Esophagus muscularis mucosa (tissue), 4 donors: Measurements from ENCODE around the gene WDR20. TPM values are rescaled to one million over a fixed set of nuclear protein-coding genes. Genes with fewer than 3 reads are reported as not detected.

Experiments used
- DNase-seq: peaks from one replicate; pipeline ENCODE4 v3.0.0-alpha.2; 2017; ENCODE audit errors: extremely low spot score
- H3K27ac ChIP-seq, 4 donors: fragments of 200-600 bp; sonication (generic); replicated peaks in 1 of 4; 1 replicate in 3 of 4; 2 replicates in 1 of 4; pipeline ENCODE4 v1.5.1; 2016 to 2019; ENCODE audit warnings: mild to moderate bottlenecking in 1 of 4
- H3K27me3 ChIP-seq, 4 donors: fragments of 200-600 bp; sonication (generic); one replicate each; pipeline versions ENCODE4 v1.5.1 to v1.6.0; 2016 to 2019
- H3K36me3 ChIP-seq, 4 donors: fragments of 200-600 bp; sonication (generic); one replicate each; pipeline ENCODE4 v1.5.1; 2016 to 2019
- H3K4me1 ChIP-seq, 4 donors: fragments of 200-600 bp; sonication (generic); one replicate each; pipeline ENCODE4 v1.5.1; 2016 to 2019
- H3K4me3 ChIP-seq, 4 donors: fragments of 200-600 bp; sonication (generic); 1 replicate in 2 of 4; 2 replicates in 2 of 4; pipeline ENCODE4 v1.5.1; 2016 to 2019; ENCODE audit warnings: mild to moderate bottlenecking in 4 of 4, moderate library complexity in 1 of 4
- H3K9me3 ChIP-seq, 4 donors: fragments of 200-600 bp; sonication (generic); 1 replicate in 3 of 4; 2 replicates in 1 of 4; pipeline ENCODE4 v1.5.1; 2016 to 2019
- EP300 ChIP-seq: sonication (generic); formaldehyde crosslinking; IDR thresholded peaks from one replicate; pipeline ENCODE4 v1.6.1; 2017; ENCODE audit warnings: antibody characterized with exemption
- POLR2A ChIP-seq: fragments of 450-650 bp; IDR thresholded peaks from one replicate; pipeline ENCODE4 v1.6.1; 2017; ENCODE audit warnings: antibody characterized with exemption, moderate library complexity, mild to moderate bottlenecking, low read depth
- POLR2AphosphoS5 ChIP-seq, 2 donors: sonication (generic); formaldehyde crosslinking; IDR thresholded peaks; one replicate each; pipeline ENCODE4 v1.6.1; 2017; ENCODE audit warnings: antibody characterized with exemption in 2 of 2
- WGBS: methylation state at CpG from one replicate; pipeline ENCODE4 v1.1.5; 2018; 5-methylcytosine and 5-hydroxymethylcytosine counted together
- intact Hi-C: fragments of 100-400 bp; cut with DNase I; formaldehyde crosslinking; loops from one replicate; pipeline ENCODE4 v1.15.1; 2023
- total RNA-seq, 4 donors: library from RNA; depleted of rRNA; stranded (reverse); fragments of >200 nt; gene quantifications; one replicate each; pipeline versions ENCODE4 v1.1.0 to v1.2.1, GENCODE V29; 2016
- TF ChIP-seq, protein P1 (sequence below), 3 experiments: fragments of 200-600 bp in 2 of 3; fragments of 450-650 bp in 1 of 3; sonication (generic) in 2 of 3; IDR thresholded peaks; one replicate each; pipeline ENCODE4 v1.5.1; 2017 to 2019; ENCODE audit warnings: antibody characterized with exemption in 3 of 3, mild to moderate bottlenecking in 2 of 3, moderate library complexity in 1 of 3

Gene WDR20
- total RNA-seq, 4 donors from 2014 or later = 16.6 to 26.6 (median 22.3) TPM

GRCh38 chr14:102192840-102193502 is 53.3 kb downstream of the WDR20 start:
- Histone ChIP-seq H3K9me3 (no peaks in the 10 kb centered on the region), H3K27ac (no peak overlapping the region), H3K36me3 (peaks cover 0 to 14% (median 7%) of the 10 kb centered on the region in 4 donors), H3K4me3 (no peak overlapping the region), H3K27me3 (no peaks in the 10 kb centered on the region), H3K4me1 (peaks cover 26 to 56% (median 43%) of the 10 kb centered on the region in 4 donors)
- TF ChIP-seq POLR2AphosphoS5 (IDR thresholded peaks at IDR 0.05) (no peak), EP300 (no peak), POLR2A (no peak)
- TF ChIP-seq, protein P1, sequence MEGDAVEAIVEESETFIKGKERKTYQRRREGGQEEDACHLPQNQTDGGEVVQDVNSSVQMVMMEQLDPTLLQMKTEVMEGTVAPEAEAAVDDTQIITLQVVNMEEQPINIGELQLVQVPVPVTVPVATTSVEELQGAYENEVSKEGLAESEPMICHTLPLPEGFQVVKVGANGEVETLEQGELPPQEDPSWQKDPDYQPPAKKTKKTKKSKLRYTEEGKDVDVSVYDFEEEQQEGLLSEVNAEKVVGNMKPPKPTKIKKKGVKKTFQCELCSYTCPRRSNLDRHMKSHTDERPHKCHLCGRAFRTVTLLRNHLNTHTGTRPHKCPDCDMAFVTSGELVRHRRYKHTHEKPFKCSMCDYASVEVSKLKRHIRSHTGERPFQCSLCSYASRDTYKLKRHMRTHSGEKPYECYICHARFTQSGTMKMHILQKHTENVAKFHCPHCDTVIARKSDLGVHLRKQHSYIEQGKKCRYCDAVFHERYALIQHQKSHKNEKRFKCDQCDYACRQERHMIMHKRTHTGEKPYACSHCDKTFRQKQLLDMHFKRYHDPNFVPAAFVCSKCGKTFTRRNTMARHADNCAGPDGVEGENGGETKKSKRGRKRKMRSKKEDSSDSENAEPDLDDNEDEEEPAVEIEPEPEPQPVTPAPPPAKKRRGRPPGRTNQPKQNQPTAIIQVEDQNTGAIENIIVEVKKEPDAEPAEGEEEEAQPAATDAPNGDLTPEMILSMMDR (IDR thresholded peaks at IDR 0.05) = no peak
- intact Hi-C loops = no loop called here
- no peak for DNase-seq
- 91% methylated on average over 13 of the region's 13 CpGs for WGBS

- TF ChIP-seq, protein P1 (IDR thresholded peaks at IDR 0.05) = no peak
- TF ChIP-seq POLR2A (no peak), POLR2AphosphoS5 (IDR thresholded peaks at IDR 0.05) (no peak), EP300 (no peak)
- intact Hi-C loops = no loop called here
Measured at GRCh38 chr14:102194856-102195255, 55.2 kb downstream of the WDR20 start.

GRCh38 chr14:102195446-102195845 is 55.7 kb downstream of the WDR20 start:
- TF ChIP-seq POLR2AphosphoS5 (IDR thresholded peaks at IDR 0.05) = no peak
- no peak for TF ChIP-seq EP300
- TF ChIP-seq POLR2A = no peak
- TF ChIP-seq, protein P1 (IDR thresholded peaks at IDR 0.05) = no peak
- Histone ChIP-seq H3K27me3 (no peaks in the 10 kb centered on the region), H3K4me1 (peaks cover 23 to 47% (median 36%) of the 10 kb centered on the region in 4 donors), H3K4me3 (no peak overlapping the region), H3K27ac (no peak overlapping the region), H3K36me3 (peaks cover 0 to 33% (median 25%) of the 10 kb centered on the region in 4 donors), H3K9me3 (no peaks in the 10 kb centered on the region)
- DNase-seq = no peak
- intact Hi-C loops = no loop called here
- 47% methylated on average over 1 of the region's 1 CpG for WGBS

More at GRCh38 chr14:102194856-102195255, 55.2 kb downstream of the WDR20 start:
- peaks cover 0 to 29% (median 24%) of the 10 kb centered on the region in 4 donors for H3K36me3 ChIP-seq
- H3K9me3 ChIP-seq = no peaks in the 10 kb centered on the region
- no peak overlapping the region for H3K4me3 ChIP-seq
- no peak for DNase-seq
- peaks cover 23 to 49% (median 36%) of the 10 kb centered on the region in 4 donors for H3K4me1 ChIP-seq
- no peaks in the 10 kb centered on the region for H3K27me3 ChIP-seq
- H3K27ac ChIP-seq = no peak overlapping the region
- 78% methylated on average over 4 of the region's 4 CpGs for WGBS

- intact Hi-C loops = no loop called here
- no peaks in the 10 kb centered on the region for H3K27me3 ChIP-seq
- no peak overlapping the region for H3K27ac ChIP-seq
- DNase-seq = no peak
- WGBS = 91% methylated on average over 6 of the region's 6 CpGs
- H3K4me3 ChIP-seq = no peak overlapping the region
- H3K9me3 ChIP-seq = no peaks in the 10 kb centered on the region
- no peak for TF ChIP-seq POLR2AphosphoS5 (IDR thresholded peaks at IDR 0.05)
- TF ChIP-seq, protein P1 (IDR thresholded peaks at IDR 0.05) = no peak
- TF ChIP-seq EP300 = no peak
- no peak for TF ChIP-seq POLR2A
- peaks cover 20 to 41% (median 36%) of the 10 kb centered on the region in 4 donors for H3K4me1 ChIP-seq
- H3K36me3 ChIP-seq = peaks cover 0 to 40% (median 25%) of the 10 kb centered on the region in 4 donors
Measured at GRCh38 chr14:102196039-102196901, 56.6 kb downstream of the WDR20 start.
